H54 (cell line): ENCODE data around the gene LRTM1.

Experiments
- DNase-seq: peaks from one replicate; pipeline ENCODE4 v3.0.0; 2011; ENCODE audit warnings: low spot score, mixed read lengths; ENCODE audit not compliant: insufficient read length
- FAIRE-seq: peaks from 3 replicates; lab custom pipeline; 2011; peaks lifted over from hg19 to GRCh38; lab: Jason Lieb, UNC
- POLR2A ChIP-seq: IDR thresholded peaks from 2 replicates; pipeline ENCODE4 v1.6.1; 2011; ENCODE audit warnings: low read depth, mild to moderate bottlenecking, low read length

Gene LRTM1

GRCh38 chr3:54928046-54928770, at the start of gene LRTM1:
Gene LRTM1, minus strand, starts transcription at chr3:54928059. Its CDS starts 148 bp downstream, at chr3:54927911.
- DNase-seq = no peak
- TF ChIP-seq POLR2A = no peak
- no peak for FAIRE-seq

GRCh38 chr3:54977439-54977838, 49.6 kb upstream of the LRTM1 start:
- DNase-seq (no peak), FAIRE-seq (no peak)
- no peak for TF ChIP-seq POLR2A

- FAIRE-seq (no peak), DNase-seq (no peak)
- no peak for TF ChIP-seq POLR2A
Measured at GRCh38 chr3:54970895-54971294, 43.0 kb upstream of the LRTM1 start.

- FAIRE-seq = no peak
- TF ChIP-seq POLR2A = no peak
- DNase-seq = no peak
Measured at GRCh38 chr3:54969652-54970051, 41.8 kb upstream of the LRTM1 start.

GRCh38 chr3:54968546-54969172, 40.8 kb upstream of the LRTM1 start:
- DNase-seq (no peak), FAIRE-seq (no peak)
- no peak for TF ChIP-seq POLR2A

- no peak for FAIRE-seq
Measured at GRCh38 chr3:54967731-54968161, 39.9 kb upstream of the LRTM1 start.

GRCh38 chr3:54966979-54967378, 39.1 kb upstream of the LRTM1 start:
- DNase-seq (no peak), FAIRE-seq (no peak)
- TF ChIP-seq POLR2A = no peak

More at GRCh38 chr3:54967731-54968161, 39.9 kb upstream of the LRTM1 start:
- DNase-seq = no peak
- TF ChIP-seq POLR2A = no peak

- DNase-seq (peak; percentile 34), FAIRE-seq (no peak)
- no peak for TF ChIP-seq POLR2A
Measured at GRCh38 chr3:54965746-54966145, 37.9 kb upstream of the LRTM1 start.

GRCh38 chr3:54964081-54964480, 36.2 kb upstream of the LRTM1 start:
- no peak for TF ChIP-seq POLR2A
- FAIRE-seq = no peak
- no peak for DNase-seq

GRCh38 chr3:54963641-54964040, 35.8 kb upstream of the LRTM1 start:
- no peak for FAIRE-seq
- TF ChIP-seq POLR2A = no peak

GRCh38 chr3:54962200-54962599, 34.3 kb upstream of the LRTM1 start:
- TF ChIP-seq POLR2A = no peak
- FAIRE-seq (no peak), DNase-seq (no peak)

More at GRCh38 chr3:54963641-54964040, 35.8 kb upstream of the LRTM1 start:
- DNase-seq = no peak

GRCh38 chr3:54960701-54961100, 32.8 kb upstream of the LRTM1 start:
- FAIRE-seq (no peak), DNase-seq (no peak)
- no peak for TF ChIP-seq POLR2A

GRCh38 chr3:54960082-54960481, 32.2 kb upstream of the LRTM1 start:
- FAIRE-seq (no peak), DNase-seq (no peak)
- TF ChIP-seq POLR2A = no peak

GRCh38 chr3:54957711-54958110, 29.9 kb upstream of the LRTM1 start:
- DNase-seq = no peak
- FAIRE-seq = no peak
- TF ChIP-seq POLR2A = no peak

- FAIRE-seq = no peak
- no peak for DNase-seq
- no peak for TF ChIP-seq POLR2A
Measured at GRCh38 chr3:54955941-54956340, 28.1 kb upstream of the LRTM1 start.
